Coronary artery (tissue), 2 donors: ENCODE measurements around the gene SPOPL.

Experiments
- DNase-seq: peaks from one replicate; pipeline ENCODE4 v3.0.0-alpha.2; 2017; ENCODE audit warnings: low spot score
- H3K27ac ChIP-seq, 2 donors: fragments of 200-600 bp; sonication (generic); one replicate each; pipeline ENCODE4 v1.5.1; 2016 to 2019
- H3K4me3 ChIP-seq: fragments of 200-600 bp; sonication (generic); 2 replicates; pipeline ENCODE4 v1.5.1; 2016; ENCODE audit warnings: mild to moderate bottlenecking, moderate library complexity
- CTCF ChIP-seq: fragments of 200-600 bp; sonication (generic); IDR thresholded peaks from one replicate; pipeline ENCODE4 v1.5.1; 2019; ENCODE audit warnings: antibody characterized with exemption

SPOPL gene

GRCh38 chr2:138550172-138550571, 48.6 kb downstream of the SPOPL start:
- DNase-seq = no peak
- Histone ChIP-seq H3K4me3 (no peak overlapping the region), H3K27ac (no peak overlapping the region)
- TF ChIP-seq CTCF = no peak

GRCh38 chr2:138550670-138551287, 49.2 kb downstream of the SPOPL start:
- Histone ChIP-seq H3K4me3 (no peak overlapping the region), H3K27ac (no peak overlapping the region)
- no peak for TF ChIP-seq CTCF
- no peak for DNase-seq

- TF ChIP-seq CTCF = no peak
- no peak overlapping the region for H3K4me3 ChIP-seq
- no peak for DNase-seq
- no peak overlapping the region for H3K27ac ChIP-seq
These were observed 52.6 kb downstream of the SPOPL start for GRCh38 chr2:138554123-138554522.

GRCh38 chr2:138559641-138560040, 58.1 kb downstream of the SPOPL start:
- Histone ChIP-seq H3K27ac (no peak overlapping the region), H3K4me3 (no peak overlapping the region)
- DNase-seq = no peak
- TF ChIP-seq CTCF = no peak

GRCh38 chr2:138564586-138565229, 63.1 kb downstream of the SPOPL start:
- no peak for DNase-seq
- TF ChIP-seq CTCF = no peak
- Histone ChIP-seq H3K4me3 (no peak overlapping the region), H3K27ac (no peak overlapping the region)

GRCh38 chr2:138565230-138565598, 63.6 kb downstream of the SPOPL start:
- Histone ChIP-seq H3K4me3 (no peak overlapping the region), H3K27ac (no peak overlapping the region)
- DNase-seq = no peak
- TF ChIP-seq CTCF = no peak

GRCh38 chr2:138572318-138572717, 70.7 kb downstream of the SPOPL start:
- TF ChIP-seq CTCF = no peak
- H3K4me3 ChIP-seq = no peak overlapping the region
- DNase-seq = no peak
- no peak overlapping the region for H3K27ac ChIP-seq
